ENCODE measurements around the gene METTL1.

Gene METTL1

DNA sequence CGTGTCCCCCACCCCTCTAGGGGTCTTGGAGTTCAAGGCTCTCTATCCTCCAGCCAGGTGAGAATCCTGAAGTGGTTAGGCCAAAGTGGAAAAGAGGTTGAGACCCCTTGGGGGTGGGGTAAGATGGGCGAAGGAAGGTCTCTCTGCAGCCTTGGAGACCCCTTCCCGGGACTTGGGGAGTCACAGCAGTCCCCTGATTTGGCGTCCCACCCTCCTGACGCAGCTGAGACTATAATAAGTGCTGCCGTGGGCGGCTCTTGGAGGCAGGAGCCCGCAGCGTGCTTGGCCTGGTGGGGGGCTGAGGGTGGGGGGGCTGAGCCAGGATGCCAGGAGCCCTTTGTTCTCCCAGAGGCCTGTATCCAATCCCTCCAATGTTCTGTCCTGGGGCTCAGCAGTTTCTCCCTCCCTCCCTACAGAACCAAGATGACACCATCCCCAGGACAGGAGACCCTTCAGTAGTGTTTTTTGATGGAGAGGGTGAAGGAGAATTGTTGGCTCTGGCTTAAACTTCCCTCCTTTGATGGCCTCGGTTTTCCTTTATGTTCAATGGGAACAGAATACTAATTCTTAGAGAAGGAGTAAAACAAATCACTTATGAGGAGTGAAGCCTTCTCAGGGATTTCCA lies 31.9 kb downstream of the METTL1 start:
- DNase-seq (ENCODE audit: insufficient read length, low spot score) (no peak), FAIRE-seq (no peak)

DNA sequence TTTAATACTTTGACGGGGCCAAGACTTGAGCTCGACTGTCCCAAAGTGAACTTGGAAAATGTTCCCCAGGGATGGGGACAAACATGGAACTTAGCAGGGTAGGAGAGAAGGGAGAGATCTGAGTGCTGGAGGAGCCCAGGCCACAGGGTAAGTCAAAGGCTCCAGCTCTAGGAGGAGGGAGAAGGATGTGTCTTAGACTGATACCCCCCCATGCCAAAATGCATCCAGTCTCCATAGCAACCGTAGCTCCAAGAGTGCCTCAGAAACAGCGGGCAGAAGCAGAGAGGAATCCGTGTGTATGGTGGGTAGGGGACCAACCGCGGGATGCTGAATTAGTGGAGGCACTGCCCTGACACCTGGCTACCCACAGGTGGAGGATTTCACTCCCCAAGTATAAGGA lies 32.5 kb downstream of the METTL1 start:
- DNase-seq (ENCODE audit: insufficient read length, low spot score) (no peak), FAIRE-seq (no peak)

DNA sequence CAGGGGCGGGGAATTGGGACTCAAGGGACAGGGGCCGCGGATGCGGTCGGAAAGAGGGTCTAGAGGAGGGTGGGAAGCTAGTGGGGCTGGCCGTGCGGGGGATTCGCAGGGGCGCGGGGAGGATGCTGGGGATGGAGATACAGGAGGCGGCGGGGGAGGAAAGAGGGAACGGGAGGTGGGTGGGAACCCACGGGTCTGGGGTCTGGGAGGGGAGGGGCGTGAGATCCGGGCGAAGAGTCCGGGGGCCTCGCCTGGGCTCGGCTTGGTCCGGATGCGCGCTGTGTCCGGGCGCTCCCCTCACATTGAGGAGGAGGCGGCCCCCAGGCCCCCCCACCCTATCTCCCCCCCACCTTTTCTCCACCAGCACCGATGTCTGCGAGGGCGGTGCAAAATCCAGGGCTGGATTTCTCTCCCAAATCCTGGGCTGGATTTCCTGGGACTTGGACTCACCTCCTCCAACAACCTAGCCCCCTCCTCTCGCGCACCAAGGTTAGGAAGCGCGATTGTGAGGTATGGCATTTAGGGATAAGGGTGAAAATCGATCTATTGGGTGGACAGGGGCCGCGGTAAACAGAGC lies 33.2 kb downstream of the METTL1 start, which contains the start of gene AGAP2:
TSS of gene AGAP2 (minus strand) at position 82 of the 577 bp plus-strand sequence. CDS start 496 bp downstream, outside the sequence.
- FAIRE-seq (no peak), DNase-seq (ENCODE audit: insufficient read length, low spot score) (peak; percentile 56)

DNA sequence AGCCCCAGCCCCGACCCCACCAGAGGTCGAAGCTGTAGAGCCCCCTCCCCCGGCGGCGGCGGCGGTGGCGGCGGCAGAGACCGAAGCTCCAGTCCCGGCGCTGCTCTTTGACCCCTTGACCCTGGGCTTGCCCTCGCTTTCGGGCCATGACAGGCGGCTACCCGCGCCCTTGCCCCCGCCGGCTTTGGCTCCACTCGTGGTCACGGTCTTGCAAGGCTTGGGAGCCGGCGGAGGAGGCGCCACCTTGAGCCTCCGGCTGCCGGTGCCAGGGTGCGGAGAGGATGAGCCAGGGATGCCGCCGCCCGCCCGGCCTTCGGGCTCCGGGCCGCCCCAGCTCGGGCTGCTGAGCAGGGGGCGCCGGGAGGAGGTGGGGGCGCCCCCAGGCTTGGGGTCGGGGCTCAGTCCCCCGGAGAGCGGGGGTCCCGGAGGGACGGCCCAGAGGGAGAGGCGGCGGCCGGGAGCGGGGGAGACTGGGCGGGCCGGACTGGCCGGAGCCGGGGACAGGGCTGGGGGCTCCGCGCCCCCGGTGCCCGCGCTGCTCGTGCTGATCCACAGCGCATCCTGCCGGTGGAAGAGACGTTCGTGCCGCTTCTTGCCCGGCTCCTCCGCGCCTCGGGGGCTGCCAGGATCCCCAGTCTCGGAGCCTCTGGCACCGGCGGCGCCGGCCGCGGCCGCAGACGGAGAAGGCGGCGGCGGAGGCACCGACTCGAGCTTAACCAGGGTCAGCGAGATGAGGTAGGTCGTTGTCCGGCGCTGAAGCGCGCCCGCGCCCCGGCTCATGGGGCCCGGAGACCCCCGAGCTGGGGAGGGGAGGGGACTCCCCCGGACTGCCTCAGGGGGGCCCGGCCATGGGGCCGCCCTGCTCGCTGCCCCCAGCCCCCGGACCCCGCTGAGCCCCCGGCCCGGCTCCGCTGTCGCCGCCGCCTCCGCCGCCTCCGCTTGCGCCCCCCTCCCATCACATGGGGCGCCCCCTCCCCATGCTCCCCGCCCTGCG lies 34.1 kb downstream of the METTL1 start:
- no peak for DNase-seq (ENCODE audit: insufficient read length, low spot score)
- no peak for FAIRE-seq

DNA sequence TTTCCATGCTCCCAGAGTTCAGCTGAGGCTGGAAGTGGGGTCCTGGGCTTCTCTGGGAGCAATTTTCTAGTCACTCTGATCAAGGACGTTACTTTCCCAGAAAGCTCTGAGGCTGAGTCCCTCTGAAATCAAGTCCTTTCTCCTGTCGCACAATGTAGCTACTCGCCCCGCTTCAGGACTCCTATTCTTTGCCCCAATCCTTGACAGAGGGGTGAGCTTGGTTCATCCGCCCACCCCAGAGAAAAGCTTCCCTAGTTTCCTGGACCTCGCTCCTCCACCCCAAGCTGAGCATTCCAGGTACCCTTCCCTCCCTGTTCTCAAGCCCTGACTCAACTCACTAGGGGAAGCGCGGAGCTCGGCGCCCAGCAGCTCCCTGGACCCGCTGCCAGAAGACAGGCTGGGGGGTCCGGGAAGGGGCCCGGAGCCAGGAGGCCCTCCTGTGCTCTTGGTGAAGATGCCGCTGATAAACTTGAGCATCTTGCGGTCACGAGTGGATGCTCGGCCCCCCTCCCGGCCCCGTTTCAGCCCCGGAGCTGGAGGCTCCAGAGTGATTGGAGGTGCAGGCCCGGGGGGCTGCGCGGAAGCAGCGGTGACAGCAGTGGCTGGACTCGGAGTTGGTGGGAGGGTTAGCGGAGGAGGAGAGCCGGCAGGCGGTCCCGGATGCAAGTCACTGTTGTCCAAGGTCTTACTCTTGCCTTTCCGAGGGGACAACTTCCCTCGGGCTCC lies 35.0 kb downstream of the METTL1 start:
- FAIRE-seq (no peak), DNase-seq (ENCODE audit: insufficient read length, low spot score) (no peak)

DNA sequence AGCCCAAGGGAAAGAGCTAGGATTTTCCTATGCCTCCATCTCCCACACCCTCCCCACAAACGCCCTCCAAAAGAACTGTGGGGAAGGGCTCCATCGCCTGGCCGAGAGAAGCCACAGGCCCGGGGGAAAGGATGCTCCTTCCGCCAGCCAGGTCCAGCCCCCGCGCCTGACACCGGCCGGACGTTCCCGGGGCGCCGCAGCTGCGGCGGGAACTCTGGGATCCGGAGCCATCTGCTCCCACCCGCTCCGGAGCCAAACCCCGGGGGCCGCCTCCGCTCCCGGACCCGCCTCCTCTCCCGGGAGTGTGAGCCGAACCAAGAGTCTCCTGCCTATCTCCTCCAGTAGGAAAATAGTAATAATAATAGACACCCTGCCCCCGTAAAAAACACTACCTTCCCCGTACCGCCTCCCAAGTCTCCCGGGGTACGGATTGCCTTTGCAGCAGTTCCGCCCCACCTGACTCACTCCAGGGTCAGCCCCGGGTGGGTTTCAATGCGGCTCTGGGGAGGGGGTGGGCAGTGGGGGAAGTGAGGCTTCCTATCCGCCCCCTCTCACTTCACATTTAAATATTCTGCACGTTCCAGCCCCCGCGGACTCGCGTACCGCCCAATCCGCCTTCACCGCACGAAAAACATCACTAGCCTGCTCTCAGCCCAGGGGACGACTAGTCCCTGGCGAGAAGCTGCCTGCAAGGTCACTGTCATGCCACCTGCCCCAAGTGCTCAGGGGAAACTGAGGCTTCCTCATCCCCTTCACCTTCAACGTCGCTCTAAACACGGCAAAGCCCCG lies 35.8 kb downstream of the METTL1 start:
- peak; percentile 56 for DNase-seq (ENCODE audit: insufficient read length, low spot score)
- FAIRE-seq, result peak; percentile 42

DNA sequence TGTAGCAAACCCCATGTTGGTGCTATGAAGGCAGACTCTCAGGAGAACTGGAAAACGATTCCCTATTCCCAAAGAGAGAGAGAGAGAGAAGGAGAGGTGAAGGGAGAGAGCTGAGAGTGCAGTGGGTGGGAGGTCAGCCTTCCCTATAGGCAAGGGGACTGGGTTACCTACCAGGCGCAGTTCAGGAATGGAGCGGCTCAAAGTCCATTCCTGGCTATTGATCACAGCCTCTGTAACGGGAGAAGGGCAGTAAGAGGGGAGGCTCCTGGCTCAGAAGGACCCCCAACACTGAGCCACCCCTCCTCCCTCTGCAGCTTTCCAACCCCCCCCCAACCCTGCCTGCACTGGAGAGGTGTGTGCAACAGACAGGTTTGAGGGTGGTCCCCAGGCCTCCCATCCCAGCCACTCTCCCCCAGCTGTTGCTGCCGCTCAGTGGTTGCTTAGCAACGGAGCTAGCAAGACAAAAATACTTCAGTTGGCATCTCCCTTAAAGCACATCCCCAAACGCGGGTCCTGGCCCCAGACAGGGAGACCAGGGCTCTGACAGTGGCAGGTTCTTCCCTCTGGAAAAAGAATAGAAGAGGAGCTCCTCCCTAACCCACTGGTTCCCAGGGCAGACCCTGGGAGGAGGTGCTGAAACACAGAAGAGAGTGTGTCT lies 36.6 kb downstream of the METTL1 start:
- no peak for DNase-seq (ENCODE audit: insufficient read length, low spot score)
- FAIRE-seq, result no peak

DNA sequence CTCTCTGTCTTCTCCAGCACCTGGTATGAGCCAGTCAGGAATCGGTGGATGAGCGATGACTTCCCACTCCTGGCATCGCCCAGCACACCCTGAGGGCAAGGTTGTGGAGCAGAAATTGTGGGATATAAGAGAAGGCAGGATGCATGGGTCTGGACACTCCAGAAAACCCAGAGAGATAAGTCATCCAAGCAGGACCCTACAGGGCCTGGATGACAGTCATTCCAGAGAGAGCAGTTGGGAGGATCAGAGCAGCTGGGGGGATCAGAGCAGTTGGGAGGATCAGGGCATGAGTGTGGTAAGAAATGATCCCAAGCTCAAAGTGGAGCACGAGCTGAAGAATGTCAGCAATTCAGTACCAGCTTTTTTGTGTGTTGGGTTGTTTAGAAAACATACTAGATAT lies 37.3 kb downstream of the METTL1 start:
- no peak for FAIRE-seq
- DNase-seq (ENCODE audit: insufficient read length, low spot score), result no peak

DNA sequence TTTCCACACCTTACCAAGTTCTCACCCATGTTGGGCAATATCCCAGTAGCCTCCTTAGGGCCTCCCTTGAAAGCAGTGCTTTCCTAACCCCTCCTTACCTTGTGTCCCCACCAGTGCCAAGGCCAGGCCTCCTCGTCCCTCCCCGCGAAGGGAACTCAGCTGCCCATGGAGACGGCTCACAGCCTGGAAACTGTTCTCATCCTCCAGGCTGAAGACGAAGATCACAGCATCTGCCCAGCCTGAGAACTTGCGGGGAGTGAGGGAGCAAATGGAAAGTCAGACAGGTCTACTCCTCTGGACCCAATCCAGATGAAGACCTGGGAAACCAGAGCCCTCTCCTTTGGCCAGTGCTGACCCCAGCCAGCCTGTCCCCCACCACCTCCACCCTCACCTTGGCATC lies 38.0 kb downstream of the METTL1 start:
- FAIRE-seq, result no peak
- no peak for DNase-seq (ENCODE audit: insufficient read length, low spot score)

DNA sequence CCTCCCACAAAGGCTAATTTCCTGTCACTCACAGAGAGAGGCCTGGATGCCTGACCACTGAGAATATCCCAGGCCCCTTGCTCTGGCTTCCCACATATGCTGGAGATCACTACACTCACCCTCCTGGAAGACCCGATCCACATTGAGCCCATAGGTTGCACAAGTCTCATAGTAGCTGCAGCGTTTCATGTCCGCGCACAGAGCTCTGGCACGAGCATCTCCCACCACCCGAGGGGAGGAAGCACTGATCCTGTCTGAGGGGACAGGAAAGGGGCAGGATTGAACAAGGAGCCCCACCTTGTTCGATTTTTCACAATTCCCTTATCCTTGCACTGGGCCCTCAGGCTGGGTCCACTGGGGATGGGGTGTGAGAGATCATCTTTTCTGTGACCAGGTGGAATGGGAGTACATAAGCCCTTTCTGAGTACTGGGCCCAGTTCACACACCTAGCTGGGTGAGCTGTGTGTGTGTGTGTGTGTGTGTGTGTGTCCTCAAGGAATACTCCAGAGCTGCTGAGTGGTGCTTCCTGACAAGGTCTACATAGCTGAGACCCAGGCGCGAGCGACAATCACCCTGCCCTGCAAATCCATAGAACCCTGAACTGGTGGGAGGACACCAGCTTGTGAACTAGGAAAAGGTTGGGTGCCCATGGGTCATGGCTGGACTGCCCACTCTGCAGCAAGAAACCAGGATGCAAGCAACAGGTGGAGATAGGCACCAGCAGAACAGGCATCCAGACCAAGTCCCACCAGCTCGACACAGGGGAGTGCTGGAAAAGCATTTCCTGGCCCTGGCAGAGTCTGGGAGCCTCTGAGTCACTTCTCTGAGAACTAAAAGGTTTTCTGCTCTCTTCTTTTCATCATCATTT lies 38.9 kb downstream of the METTL1 start:
- DNase-seq (ENCODE audit: insufficient read length, low spot score) (no peak), FAIRE-seq (no peak)

DNA sequence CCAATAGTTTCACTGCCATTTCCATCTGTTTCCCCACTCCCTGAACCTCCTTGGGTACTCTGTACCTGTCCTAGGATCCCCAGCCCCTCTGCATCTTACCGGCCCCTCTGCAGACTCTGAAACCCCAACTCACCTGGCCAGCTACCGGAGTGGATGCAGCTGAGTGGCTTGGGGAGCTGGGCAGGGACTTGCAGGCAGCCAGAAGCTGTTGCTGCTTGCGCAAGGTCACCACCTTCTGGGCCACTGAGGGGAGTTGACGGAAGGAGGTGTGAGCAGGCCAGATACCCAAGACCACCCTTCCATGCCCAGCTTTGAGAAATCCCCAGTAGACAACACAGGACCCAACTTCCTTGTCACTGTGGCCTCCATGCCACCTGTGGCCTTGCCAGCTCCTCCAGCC lies 39.6 kb downstream of the METTL1 start:
- no peak for FAIRE-seq
- no peak for DNase-seq (ENCODE audit: insufficient read length, low spot score)

DNA sequence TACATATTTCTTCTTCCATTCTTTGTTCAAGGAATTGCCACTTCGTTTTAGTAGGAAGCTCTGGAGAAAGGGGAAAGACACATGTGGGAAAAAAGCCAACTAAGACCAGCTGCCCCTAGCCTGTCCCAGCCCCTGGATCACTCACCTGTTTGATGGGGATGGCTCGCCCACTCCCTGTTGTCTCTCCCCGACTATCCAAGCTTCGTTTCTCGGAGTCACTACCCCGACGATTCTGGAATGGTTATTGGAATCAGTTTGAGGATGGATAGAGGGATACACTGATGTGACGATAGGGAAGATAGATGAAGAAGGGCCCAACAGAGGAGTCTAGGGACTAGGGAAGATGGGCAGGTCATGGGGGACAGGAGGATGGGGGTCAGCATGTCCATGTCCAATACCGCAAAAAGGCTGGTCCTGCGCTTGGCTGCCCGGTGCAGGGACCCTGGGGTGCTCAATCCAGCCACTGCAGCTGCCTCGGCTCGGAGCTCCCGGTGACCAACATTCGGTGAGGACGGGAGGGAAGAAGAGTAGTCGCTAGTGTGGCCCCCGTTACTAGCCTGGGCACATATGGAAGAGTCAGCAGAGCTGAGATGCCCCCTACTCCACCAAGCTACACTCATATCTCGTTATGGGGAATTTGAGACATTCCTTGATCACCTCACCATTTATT lies 40.4 kb downstream of the METTL1 start:
- DNase-seq (ENCODE audit: insufficient read length, low spot score) (no peak), FAIRE-seq (no peak)

DNA sequence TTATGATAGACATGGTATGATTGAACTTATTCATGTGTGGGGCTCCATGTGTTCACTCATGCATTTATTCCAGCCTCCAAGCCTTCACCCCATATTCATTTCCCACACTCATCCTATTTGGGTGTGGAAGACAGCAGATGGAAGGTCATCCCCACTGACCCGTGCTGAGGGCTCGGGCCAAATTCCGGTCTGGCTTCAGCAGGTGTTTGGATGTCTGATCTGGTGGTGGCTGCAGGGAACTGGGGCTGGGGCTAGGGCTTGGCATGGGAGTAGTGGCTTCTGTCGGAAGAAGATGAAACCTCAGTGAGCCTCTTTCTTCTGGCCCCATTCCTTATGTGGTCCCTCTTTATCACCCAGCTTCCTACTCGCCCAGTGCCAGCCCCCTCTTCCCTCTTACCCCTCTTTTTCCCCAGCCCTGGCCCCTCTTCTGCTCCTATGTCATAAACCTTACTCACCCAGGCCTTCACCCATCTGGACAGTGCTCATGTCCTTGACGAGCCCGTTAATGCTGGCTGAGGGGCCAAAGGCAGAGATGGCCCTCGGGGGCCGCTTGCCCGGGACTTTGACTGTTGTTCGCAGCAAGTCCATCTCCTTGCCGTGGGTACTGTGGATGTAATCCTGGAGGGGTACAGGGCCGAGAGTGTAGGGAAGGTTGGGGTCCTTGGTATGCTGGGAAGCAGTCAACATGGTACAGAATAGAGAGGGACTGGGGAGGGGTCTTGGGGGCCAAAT lies 41.4 kb downstream of the METTL1 start:
- DNase-seq (ENCODE audit: insufficient read length, low spot score) (no peak), FAIRE-seq (no peak)

DNA sequence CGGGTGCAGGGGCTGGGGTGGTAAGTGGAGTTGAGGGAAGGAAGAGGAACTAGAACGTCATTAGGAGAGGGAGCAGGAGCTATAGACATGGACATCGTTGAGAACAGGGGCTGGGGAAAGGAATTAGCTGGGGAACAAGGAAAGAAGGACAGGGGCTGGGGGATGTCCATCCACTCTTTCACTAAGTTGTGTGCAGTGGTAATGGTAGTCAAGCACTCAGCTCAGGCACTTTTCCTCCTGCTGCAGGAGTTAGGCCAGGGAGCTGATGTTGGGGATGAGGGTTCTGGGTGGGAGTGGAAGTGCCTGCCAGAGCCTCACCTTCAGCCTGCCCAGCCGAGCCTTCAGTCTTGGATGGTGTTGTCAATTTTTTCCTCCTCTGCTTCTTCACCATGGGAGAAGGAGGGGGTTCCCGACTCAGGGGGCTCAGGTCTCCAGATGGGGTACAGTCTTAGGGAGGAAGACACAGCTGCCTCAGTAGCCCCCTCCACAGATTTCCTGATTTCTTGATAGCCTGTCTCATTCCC lies 42.5 kb downstream of the METTL1 start:
- no peak for DNase-seq (ENCODE audit: insufficient read length, low spot score)
- no peak for FAIRE-seq

DNA sequence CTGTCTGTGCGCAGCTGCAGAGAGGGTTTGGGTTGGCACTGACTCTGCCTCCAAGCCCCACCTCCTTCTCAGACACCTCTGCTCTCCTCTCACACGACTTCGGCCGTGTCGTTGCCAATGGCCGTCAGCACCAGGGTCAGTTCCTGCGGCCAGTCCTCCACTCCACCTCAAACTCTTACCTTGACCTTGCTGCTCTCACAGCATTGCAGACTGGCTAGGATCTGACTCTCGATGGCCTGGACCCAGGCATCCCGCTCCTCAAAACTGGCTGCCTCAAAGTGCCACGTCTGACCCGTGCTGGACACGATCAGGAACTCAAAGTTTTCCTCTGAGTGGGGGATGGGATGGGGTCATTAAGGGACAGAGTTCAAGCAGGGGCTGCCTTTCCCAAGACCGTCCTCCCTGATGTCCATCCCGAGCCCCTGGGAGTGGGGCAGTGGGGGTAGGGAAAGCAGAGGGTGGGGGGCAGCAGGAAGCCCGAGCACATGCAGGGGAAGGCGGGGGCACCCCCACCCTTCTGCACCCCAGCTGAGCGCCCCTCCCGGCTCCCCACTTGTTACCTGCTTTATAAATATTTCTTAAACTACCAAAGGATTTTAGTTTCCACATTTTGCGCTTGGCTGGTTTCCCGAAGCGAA lies 44.0 kb downstream of the METTL1 start:
- DNase-seq (ENCODE audit: insufficient read length, low spot score), result no peak
- no peak for FAIRE-seq

DNA sequence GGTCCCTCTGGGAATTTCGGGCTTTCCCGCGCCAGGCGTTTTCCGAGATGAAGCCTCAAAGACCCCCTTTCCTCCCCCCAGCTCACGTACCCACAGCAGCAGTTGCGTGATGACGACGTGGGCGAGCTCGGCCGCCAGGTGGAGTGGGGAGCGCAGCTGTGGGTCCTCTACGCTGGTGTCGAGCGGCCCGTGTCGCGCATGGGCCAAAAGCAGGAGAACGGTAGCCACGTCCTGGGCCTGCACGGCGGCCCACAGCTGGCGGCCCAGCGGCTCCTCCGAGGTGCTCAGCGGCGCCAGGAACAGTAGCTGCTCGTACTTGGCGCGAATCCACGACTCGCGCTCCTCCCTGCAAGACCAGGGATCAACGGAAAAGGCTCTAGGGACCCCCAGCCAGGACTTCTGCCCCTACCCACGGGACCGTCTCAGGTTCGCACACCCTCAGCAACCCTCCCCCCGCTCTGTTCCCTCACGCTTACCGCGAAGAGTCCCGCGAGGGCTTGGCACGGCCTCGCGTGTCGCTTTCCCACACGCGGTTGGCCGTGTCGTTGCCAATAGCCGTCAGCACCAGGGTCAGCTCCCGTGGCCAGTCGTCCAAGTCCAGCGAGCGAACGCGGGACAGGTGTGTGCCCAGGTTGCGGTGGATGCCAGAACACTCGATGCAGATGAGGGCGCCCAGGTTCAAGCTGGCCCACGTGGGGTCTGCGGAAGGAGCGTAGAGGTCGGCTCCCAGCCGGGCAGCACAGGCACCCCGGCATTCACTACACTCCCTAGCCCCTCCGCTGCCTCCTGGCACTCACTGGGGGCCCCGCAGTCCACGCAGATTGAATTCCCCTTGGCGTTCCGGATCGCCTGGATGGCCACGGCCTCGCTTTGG lies 44.8 kb downstream of the METTL1 start:
- no peak for DNase-seq (ENCODE audit: insufficient read length, low spot score)
- FAIRE-seq, result no peak

Data from HTR-8/SVneo (cell line).